C4-2B (cell line): ENCODE measurements around the gene IFNK.

Source experiments
- ZFX ChIP-seq: fragments of 450-650 bp; IDR thresholded peaks from 2 replicates; pipeline ENCODE4 v1.6.1; 2017
- TF ChIP-seq, protein P1 (sequence below): fragments of 450-650 bp; conservative IDR thresholded peaks from 2 replicates; pipeline ENCODE4 v1.5.1; 2017; ENCODE audit warnings: mild to moderate bottlenecking

DNA sequence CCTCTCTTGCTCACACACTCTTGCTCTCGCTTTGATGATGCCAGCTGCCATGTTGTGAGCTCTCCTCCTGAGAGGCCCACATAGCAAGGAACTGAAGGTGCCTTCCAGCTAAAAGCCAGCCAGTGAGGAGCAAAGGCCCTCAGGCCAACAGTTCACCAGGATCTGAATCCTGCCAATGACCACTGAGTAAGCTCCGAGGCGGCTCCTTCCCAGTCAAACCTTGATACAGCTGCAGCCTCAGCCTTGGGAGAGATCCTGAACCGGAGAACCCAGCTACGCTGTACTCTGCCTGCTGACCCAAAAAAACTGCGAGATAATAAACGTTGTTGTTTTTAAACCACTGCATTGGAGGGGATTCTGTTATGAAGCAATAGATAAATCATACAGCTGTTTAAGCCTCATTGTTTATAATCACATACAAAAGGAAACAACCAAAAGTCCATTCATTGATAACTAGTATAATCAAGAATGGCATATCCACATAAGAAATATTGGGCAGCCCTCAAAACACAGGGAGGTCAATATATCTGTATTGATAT lies 49.0 kb upstream of the IFNK start:
- TF ChIP-seq, protein P1, sequence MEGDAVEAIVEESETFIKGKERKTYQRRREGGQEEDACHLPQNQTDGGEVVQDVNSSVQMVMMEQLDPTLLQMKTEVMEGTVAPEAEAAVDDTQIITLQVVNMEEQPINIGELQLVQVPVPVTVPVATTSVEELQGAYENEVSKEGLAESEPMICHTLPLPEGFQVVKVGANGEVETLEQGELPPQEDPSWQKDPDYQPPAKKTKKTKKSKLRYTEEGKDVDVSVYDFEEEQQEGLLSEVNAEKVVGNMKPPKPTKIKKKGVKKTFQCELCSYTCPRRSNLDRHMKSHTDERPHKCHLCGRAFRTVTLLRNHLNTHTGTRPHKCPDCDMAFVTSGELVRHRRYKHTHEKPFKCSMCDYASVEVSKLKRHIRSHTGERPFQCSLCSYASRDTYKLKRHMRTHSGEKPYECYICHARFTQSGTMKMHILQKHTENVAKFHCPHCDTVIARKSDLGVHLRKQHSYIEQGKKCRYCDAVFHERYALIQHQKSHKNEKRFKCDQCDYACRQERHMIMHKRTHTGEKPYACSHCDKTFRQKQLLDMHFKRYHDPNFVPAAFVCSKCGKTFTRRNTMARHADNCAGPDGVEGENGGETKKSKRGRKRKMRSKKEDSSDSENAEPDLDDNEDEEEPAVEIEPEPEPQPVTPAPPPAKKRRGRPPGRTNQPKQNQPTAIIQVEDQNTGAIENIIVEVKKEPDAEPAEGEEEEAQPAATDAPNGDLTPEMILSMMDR: no peak
- no peak for TF ChIP-seq ZFX
